Renal cortex interstitium (tissue), 11 donors: ENCODE results near the gene MACROH2A1. TPM values are rescaled to one million over a fixed set of nuclear protein-coding genes. Genes with fewer than 3 reads are reported as not detected.

ENCODE experiments used
- DNase-seq, 11 donors: peaks; one replicate each; pipeline ENCODE4 v3.0.0-alpha.2; 2013; ENCODE audit warnings: low read depth in 9 of 11, low spot score in 4 of 11; ENCODE audit errors: extremely low read depth in 1 of 11
- polyA plus RNA-seq, 3 donors: library from polyadenylated mRNA; unstranded; fragments of 120-200 nt; gene quantifications; one replicate each; pipeline ENCODE4 v1.2.1, GENCODE V29; 2013; ENCODE audit not compliant: insufficient read length in 3 of 3

MACROH2A1 gene
- polyA plus RNA-seq, 3 donors, result 217 to 227 (median 226) TPM

GRCh38 chr5:135345956-135346731 lies 52.9 kb downstream of the MACROH2A1 start:
- no peak for DNase-seq

- no peak for DNase-seq
These were observed 54.7 kb downstream of the MACROH2A1 start for GRCh38 chr5:135344349-135344748.

DNA sequence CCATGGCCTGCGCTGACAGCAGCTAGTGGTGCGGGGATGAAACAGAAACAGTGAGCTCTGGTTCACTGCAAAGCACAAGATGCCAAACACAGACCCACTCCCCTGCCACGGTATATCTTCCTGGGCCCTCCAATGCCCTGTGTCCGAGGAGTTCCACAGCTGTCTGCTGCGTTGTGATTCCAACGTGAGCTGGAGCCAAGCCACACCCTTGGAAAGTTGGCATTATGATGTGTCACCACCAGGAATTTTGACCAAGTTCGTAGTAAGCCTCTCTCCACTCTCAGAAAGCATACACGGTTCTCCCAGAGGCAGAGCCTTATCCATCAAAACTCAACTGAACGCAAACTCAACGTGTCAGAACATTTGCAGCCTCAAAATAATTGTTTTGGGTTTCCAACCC lies 55.6 kb downstream of the MACROH2A1 start:
- DNase-seq, result no peak

DNA sequence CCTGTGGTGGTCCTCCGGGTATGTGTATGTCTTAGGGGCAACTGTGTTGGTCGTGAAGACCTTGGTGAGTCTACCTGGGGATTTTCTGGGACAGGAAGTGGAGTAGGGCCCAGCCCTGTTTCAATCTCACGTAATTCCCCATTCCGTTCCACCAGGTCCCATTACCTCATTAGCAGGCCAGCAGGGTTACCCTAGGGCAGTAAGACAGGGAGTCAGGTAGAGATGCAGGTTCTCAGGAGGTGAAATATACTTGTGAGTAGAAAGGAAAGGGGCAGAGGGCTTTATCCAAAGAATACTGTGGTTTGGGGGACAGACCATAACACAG lies 56.5 kb downstream of the MACROH2A1 start:
- DNase-seq, result no peak

DNA sequence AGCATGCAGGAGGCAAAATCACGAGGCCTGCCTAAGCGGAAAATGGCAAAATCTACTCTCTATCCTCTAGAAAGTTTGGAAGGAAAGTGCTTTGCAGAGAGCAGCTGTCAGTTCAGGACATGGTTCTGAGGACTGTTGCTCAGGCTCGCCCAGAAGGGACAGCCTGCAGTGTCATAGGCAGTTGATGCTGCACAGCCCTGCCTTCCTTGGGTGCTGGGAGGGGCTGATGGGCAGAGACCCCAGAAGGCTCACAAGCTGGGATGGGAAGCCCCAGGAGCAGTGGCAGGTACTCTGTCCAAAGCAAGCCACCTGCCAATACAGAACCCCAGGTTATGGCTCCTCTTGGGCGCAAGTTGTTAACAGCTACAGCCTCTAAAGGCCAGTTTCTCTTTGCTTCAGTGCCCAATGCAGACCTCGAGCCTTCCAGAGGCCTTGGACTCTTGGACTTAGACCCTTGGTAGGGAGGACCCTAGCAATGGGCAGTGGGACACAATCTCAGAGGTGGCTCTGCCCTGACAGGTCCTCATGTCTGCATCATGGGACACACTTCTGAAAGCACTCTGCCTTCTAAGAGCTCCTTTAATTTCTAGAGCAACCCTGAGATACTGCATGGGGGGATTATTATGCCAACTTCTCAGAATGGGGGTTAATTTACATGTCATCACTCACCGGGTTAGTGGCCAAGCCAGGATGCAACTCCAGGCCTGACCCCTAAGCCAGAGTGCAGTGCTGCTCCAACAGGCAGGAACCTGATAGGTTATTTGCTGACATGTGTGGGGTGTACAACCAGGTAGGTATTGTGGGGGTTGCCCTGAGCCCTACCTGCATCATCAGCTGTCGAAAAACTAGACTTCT lies 57.1 kb downstream of the MACROH2A1 start:
- no peak for DNase-seq

DNA sequence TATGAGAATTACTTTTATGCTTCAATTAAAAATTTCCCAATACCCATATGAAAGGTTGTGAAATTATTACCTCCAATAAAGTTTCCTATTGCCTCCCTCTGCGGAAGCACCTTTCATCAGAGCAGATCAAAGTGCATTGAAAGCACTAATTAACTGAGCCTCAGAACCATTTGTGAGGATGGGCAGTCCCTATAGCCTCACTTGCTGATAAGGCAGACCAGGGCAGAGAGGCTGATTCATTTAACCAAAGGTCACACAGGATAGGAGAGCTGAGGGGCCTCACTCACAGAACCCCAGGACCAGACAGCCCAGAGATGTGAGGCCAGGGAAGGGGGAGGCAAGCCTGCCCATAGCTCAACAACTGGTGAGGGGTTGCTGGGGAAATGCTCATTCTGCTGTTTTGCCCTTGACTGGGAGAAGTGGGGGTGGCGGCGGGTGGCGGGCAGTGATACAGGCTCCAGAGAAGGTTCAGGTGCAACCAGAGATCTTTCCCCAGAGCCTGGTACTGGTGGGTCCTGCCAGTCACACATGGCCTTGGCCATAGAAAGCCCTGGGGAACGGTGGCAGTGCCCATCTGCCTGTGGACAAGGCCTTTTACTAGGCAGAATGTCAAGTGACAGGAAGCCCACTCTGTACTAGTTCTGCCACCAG lies 57.9 kb downstream of the MACROH2A1 start:
- DNase-seq, result no peak

DNA sequence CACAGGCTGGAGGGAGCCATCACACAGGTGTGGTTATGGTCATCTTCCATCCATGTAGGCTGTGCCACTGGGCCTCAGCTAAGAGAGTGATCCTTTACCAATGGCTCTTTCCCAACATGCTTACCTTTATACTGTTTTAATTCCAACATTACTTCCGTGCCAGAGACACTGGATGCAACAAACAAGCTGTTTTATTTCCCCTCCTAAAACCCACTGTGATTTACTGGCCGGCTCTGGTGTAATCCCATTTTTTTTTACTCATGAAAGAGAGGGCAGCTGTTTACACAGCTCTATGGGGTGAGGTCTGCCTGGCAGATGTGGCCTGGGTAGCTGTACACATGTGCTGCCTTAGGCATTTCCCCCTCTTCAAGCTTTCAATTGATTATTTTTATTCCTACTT lies 58.5 kb downstream of the MACROH2A1 start:
- no peak for DNase-seq

DNA sequence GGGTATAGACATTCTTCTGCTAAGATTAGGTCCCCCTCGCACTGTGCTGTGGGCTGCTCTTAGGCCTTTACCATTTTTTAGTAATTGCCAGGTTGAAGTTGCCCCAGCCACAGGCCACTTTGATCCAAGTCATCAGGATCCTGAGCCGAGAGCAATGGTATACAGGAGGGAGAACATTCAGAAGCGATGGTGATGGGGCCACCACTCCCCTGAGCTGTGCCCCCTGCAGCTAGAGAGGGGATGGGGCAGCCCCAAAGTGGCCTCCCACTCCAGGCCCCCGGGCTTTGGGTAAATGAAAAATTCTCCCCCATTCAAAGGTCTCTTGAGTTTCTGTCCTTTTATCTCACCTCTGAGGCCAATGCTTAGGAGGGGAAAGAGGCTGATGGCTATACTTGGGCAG lies 59.4 kb downstream of the MACROH2A1 start:
- DNase-seq, result no peak

DNA sequence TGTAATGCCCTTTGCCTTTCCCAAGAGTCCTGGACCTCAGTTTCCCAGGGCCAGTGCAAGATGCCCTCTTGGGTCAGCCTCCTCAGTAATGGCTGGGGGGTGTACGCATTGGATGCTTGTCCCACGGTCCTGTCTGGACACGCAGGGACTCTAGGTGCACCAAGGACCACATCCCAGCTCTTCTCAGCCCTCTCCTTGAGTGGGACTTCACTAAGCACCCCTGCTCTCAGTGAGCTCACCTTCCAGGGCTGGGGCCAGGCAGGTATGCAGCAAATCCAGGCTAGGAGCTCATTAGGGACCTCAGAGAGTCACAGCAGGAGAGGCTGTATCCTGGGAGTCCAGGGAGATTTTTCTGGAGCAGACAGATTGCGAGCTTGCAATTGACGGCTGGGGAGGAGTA lies 59.8 kb downstream of the MACROH2A1 start:
- DNase-seq, result no peak

GRCh38 chr5:135337064-135337463 lies 62.0 kb downstream of the MACROH2A1 start:
- DNase-seq, result no peak

DNA sequence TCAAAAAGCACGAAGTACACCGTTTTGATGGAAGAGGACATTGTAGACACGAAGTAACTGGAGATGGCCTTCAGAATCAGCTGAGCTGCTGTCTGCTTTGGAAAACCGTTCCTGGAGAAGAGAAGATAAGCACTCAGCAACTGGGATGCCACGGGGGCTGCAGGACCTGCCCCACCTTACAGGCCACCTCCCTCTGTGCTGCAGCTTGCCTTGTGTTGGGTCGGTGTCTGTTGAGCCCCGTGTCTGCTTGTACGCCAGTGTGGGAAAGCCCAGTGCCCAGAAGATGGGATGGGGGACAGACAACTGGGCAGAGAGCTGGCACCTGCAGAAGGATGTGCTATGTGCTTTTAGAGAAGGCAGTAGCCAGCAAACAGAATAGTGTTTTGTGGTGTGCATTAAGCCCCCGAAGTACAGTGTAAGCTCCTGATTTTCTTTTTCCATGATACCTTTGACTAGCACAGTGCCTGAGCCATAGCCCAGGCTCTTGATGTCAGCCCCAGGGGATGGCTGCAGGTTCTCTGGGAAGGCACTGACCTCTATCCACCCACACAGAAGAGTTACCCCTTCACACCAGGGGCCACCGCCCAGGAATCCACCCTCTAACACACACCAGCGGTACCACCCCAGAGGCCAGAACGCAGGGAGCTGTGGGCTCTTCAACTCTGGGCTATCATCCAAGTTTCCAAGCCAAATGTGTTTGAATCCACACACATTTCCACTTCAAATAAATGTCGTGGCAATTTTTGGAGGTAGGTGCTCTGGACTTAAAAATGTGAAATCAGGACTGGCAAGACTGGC lies 63.8 kb downstream of the MACROH2A1 start:
- DNase-seq, result no peak

DNA sequence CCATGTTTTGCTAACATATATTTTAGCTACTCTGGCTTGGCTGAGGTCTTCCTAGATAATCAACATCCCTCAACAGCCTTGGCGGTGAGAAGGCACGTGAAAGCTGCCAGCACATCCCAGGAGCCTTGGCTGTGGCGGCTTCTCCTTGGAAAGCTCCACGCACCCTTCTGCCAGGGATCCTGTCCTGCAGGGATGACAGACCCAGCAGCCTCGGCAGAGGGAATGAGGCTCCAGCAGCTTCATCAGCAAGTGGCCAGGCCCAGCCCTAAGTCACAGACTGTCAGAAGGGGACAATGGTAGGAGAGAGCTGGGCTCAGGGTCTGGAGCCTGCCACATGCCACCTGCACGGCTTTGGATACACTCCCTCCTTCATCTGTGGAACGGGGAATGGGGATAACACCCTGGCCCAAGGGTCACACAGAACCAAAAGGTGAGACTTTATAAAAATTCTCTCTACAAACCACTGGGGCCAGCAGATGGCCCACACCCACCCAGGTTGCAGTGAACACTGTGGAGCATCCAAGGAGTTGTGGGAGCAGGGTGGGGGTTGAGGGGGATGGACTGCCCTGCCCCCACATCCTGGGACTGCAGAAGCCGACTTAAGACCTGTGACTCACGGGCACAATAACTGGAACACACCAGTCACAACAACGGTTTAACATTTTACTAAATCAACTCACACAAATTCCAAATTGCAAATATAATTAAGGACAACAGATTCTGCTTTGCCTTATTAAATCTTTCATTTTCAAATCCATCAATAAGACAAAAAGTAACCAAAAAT lies 65.1 kb downstream of the MACROH2A1 start:
- DNase-seq, result no peak

DNA sequence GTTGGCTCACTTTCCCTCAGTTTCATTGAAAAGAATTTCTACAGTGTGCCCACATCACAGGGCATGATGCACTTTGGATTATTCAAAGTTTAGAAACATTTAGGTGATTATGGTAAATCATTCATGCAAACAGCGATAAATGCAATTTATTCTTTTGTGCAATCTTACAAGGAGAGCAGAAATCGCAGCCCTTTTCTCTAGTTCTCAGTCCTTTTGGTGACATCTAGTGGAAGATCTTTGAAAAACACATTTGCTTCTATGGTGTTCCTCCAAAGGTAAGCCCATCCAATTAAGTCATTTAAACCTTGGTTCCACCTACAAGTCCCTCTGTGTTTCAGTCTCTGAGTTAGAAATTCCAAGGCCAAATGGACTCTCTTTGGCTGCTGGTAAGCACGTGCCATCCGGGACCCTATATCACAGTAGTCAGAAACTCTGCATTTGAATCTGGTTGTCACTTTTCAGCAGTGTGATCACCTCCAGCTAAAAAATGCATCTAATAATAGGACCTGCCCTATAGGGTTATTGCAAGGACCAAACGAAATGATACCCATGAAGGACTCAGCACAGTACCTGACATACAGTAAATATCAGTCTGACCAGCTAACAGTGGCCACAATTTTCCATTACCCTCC lies 66.4 kb downstream of the MACROH2A1 start:
- peak in 7 of 11 donors; percentile 29 to 73 (median 55) for DNase-seq

DNA sequence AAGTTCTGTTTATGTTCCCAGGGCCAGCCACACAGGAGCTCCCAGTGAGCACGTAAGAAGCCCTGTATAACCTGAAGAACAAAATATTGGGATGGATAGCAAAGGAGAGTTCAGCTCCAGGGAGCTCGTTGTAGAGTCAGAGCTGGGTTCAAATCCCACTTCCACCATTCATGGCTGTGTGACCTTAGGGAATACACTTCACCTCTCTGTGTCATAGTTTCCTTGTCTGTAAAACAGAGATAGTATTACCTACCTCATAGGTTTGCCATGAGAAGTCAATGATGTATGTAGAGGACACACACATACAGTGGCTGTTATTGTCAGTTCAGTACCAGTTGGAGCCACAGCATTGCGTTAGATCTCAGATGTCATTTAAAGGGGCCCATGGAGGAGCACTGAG lies 67.4 kb downstream of the MACROH2A1 start:
- no peak for DNase-seq

DNA sequence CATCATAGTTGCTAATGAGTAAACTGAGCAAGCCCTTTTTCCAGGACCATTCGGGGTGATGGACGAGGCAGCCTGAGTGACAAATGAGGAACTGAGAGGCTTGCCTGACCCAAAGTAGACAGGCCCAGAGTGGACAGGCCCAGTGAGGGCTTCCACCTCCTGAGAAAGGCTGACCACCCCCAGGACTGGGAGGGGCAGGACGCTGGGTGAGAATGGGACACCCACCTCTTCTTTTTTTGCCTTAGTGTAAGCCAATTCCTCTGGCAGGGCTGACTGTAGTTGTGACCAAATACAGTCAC lies 68.3 kb downstream of the MACROH2A1 start:
- DNase-seq, result no peak

GRCh38 chr5:135329913-135330797 lies 68.9 kb downstream of the MACROH2A1 start:
- DNase-seq, result peak in 1 of 11 donors; percentile 15
